Liver (tissue), 9 donors: ENCODE measurements around the gene LBP. TPM values are rescaled to one million over a fixed set of nuclear protein-coding genes. Genes with fewer than 3 reads are reported as not detected.

Experiments used
- DNase-seq: peaks from one replicate; pipeline ENCODE4 v3.0.0-alpha.2; 2017; ENCODE audit warnings: low spot score
- H3K27ac ChIP-seq, 2 donors: one replicate each; pipeline ENCODE4 v1.7.0; 2013; ENCODE audit warnings: inconsistent platforms in 2 of 2, low read length in 2 of 2, control low read depth in 1 of 2, low read depth in 1 of 2, mild to moderate bottlenecking in 1 of 2
- H3K27me3 ChIP-seq, 4 donors: one replicate each; pipeline versions ENCODE4 v1.6.1 to v1.7.0; 2013; ENCODE audit warnings: low read length in 3 of 4, inconsistent platforms in 1 of 4, mild to moderate bottlenecking in 1 of 4, moderate library complexity in 1 of 4; ENCODE audit not compliant: control insufficient read depth in 4 of 4, insufficient read depth in 4 of 4
- H3K36me3 ChIP-seq, 4 donors: one replicate each; pipeline versions ENCODE4 v1.6.1 to v1.7.0; 2013; ENCODE audit warnings: low read length in 3 of 4, mild to moderate bottlenecking in 3 of 4, low read depth in 1 of 4, moderate library complexity in 1 of 4; ENCODE audit not compliant: control insufficient read depth in 4 of 4, insufficient read depth in 3 of 4
- H3K4me1 ChIP-seq, 4 donors: one replicate each; pipeline versions ENCODE4 v1.6.1 to v1.7.0; 2013; ENCODE audit warnings: low read length in 3 of 4, mild to moderate bottlenecking in 3 of 4, moderate library complexity in 1 of 4; ENCODE audit not compliant: control insufficient read depth in 4 of 4, insufficient read depth in 4 of 4
- H3K4me3 ChIP-seq, 3 donors: one replicate each; pipeline versions ENCODE4 v1.6.1 to v1.7.0; 2013; ENCODE audit warnings: low read length in 3 of 3, control low read depth in 1 of 3, low read depth in 1 of 3, mild to moderate bottlenecking in 1 of 3
- H3K9ac ChIP-seq, 2 donors: one replicate each; pipeline ENCODE4 v1.7.0; 2013; ENCODE audit warnings: low read length in 2 of 2, mild to moderate bottlenecking in 2 of 2, moderate library complexity in 2 of 2, control low read depth in 1 of 2, low read depth in 1 of 2
- H3K9me3 ChIP-seq, 4 donors: one replicate each; pipeline versions ENCODE4 v1.6.1 to v1.7.0; 2013; ENCODE audit warnings: low read length in 3 of 4; ENCODE audit not compliant: control insufficient read depth in 4 of 4
- ATF3 ChIP-seq: IDR thresholded peaks from 2 replicates; pipeline ENCODE4 v1.6.1; 2016; ENCODE audit warnings: antibody characterized with exemption
- CTCF ChIP-seq: fragments of 150-350 bp; IDR thresholded peaks from 2 replicates; pipeline ENCODE4 v1.5.1; 2017; ENCODE audit warnings: improper control_type of control experiment, low read depth, low read length; ENCODE audit not compliant: missing input control
- EGR1 ChIP-seq, 2 donors: IDR thresholded peaks; 2 replicates each; pipeline ENCODE4 v1.6.1; 2016 to 2018; ENCODE audit warnings: antibody characterized with exemption in 2 of 2, low read depth in 2 of 2
- FOXA1 ChIP-seq: IDR thresholded peaks from 2 replicates; pipeline ENCODE4 v1.6.1; 2016; ENCODE audit warnings: antibody characterized with exemption
- FOXA2 ChIP-seq: IDR thresholded peaks from 2 replicates; pipeline ENCODE4 v1.6.1; 2016; ENCODE audit warnings: antibody characterized with exemption
- GABPA ChIP-seq, 2 donors: IDR thresholded peaks in 1 of 2; conservative IDR thresholded peaks in 1 of 2; 2 replicates each; pipeline ENCODE4 v1.6.1; 2016; ENCODE audit warnings: antibody characterized with exemption in 2 of 2, mild to moderate bottlenecking in 1 of 2, moderate library complexity in 1 of 2
- HNF4A ChIP-seq, 2 donors: conservative IDR thresholded peaks; 2 replicates each; pipeline ENCODE4 v1.6.1; 2016; ENCODE audit warnings: antibody characterized with exemption in 2 of 2, mild to moderate bottlenecking in 2 of 2
- HNF4G ChIP-seq: IDR thresholded peaks from 2 replicates; pipeline ENCODE4 v1.6.1; 2016; ENCODE audit warnings: antibody characterized with exemption
- JUND ChIP-seq, 2 donors: IDR thresholded peaks; 2 replicates each; pipeline ENCODE4 v1.6.1; 2016; ENCODE audit warnings: antibody characterized with exemption in 2 of 2
- RAD21 ChIP-seq, 2 donors: IDR thresholded peaks; 2 replicates each; pipeline ENCODE4 v1.6.1; 2016; ENCODE audit warnings: antibody characterized with exemption in 2 of 2, mild to moderate bottlenecking in 2 of 2
- REST ChIP-seq: IDR thresholded peaks from 2 replicates; pipeline ENCODE4 v1.6.1; 2016; ENCODE audit warnings: antibody characterized with exemption, mild to moderate bottlenecking
- RXRA ChIP-seq, 2 donors: IDR thresholded peaks; 2 replicates each; pipeline ENCODE4 v1.6.1; 2017 to 2018; ENCODE audit warnings: antibody characterized with exemption in 2 of 2, mild to moderate bottlenecking in 1 of 2
- SP1 ChIP-seq: IDR thresholded peaks from 2 replicates; pipeline ENCODE4 v1.6.1; 2018; ENCODE audit warnings: antibody characterized with exemption, mild to moderate bottlenecking
- TAF1 ChIP-seq: conservative IDR thresholded peaks from 2 replicates; pipeline ENCODE4 v1.6.1; 2016; ENCODE audit warnings: antibody characterized with exemption, mild to moderate bottlenecking
- YY1 ChIP-seq: IDR thresholded peaks from 2 replicates; pipeline ENCODE4 v1.6.1; 2016; ENCODE audit warnings: antibody characterized with exemption, mild to moderate bottlenecking
- WGBS: extraction: QIAGEN DNeasy Blood & Tissue Kit; methylation state at CpG from one replicate; pipeline ENCODE4 v1.1.7; 2013; 5-methylcytosine and 5-hydroxymethylcytosine counted together
- polyA plus RNA-seq, 2 donors: library from polyadenylated mRNA; stranded (reverse) in 1 of 2; unstranded in 1 of 2; fragments of 200-250 nt in 1 of 2; fragments of >200 nt in 1 of 2; fragmentation: Nextera tagmentation in 1 of 2; extraction: Ambion mirVana in 1 of 2; gene quantifications; one replicate each; pipeline versions ENCODE4 v1.2.1 to v1.2.3, GENCODE V29; 2013 to 2015
- total RNA-seq, 2 donors: library from RNA; depleted of rRNA; stranded (reverse); fragments of >200 nt; gene quantifications; one replicate each; pipeline ENCODE4 v1.2.3, GENCODE V29; 2014
- TF ChIP-seq, protein P1 (sequence below): IDR thresholded peaks from 2 replicates; pipeline ENCODE4 v1.6.1; 2016; ENCODE audit warnings: antibody characterized with exemption
- TF ChIP-seq, protein P2 (sequence below): IDR thresholded peaks from 2 replicates; pipeline ENCODE4 v1.6.1; 2016; ENCODE audit warnings: antibody characterized with exemption
- donor health status: healthy.
- donor health status: healthy.
- donor health status: healthy.
- donor health status: healthy.
- donor health status: healthy.

LBP gene
- total and polyA plus RNA-seq, 4 donors: 561 to 1,485 (median 1,083) TPM

- WGBS: 86% methylated on average over 8 of the region's 8 CpGs
- H3K27me3 ChIP-seq: no peaks in the 10 kb centered on the region
- H3K4me1 ChIP-seq: no peaks in the 10 kb centered on the region
These were observed 38.8 kb upstream of the LBP start for GRCh38 chr20:38307371-38308046.

GRCh38 chr20:38308047-38308438 lies 38.2 kb upstream of the LBP start:
- 69% methylated on average over 4 of the region's 4 CpGs for WGBS
- H3K27ac ChIP-seq: no peak overlapping the region
- H3K27me3 ChIP-seq: no peaks in the 10 kb centered on the region
- TF ChIP-seq TAF1: no peak
- no peak for TF ChIP-seq FOXA1
- TF ChIP-seq FOXA2: no peak
- no peak for TF ChIP-seq CTCF
- TF ChIP-seq ATF3: no peak
- no peaks in the 10 kb centered on the region for H3K9me3 ChIP-seq
- no peaks in the 10 kb centered on the region for H3K36me3 ChIP-seq
- no peak for DNase-seq
- H3K9ac ChIP-seq: no peak overlapping the region
- H3K4me3 ChIP-seq: no peak overlapping the region
- H3K4me1 ChIP-seq: no peaks in the 10 kb centered on the region

More at GRCh38 chr20:38307371-38308046, 38.8 kb upstream of the LBP start:
- Histone ChIP-seq H3K27ac (no peak overlapping the region), H3K4me3 (no peak overlapping the region), H3K9me3 (no peaks in the 10 kb centered on the region), H3K36me3 (no peaks in the 10 kb centered on the region), H3K9ac (no peak overlapping the region)
- TF ChIP-seq YY1 (no peak), RXRA (IDR thresholded peaks at IDR 0.05) (no peak), RAD21 (IDR thresholded peaks at IDR 0.05) (no peak), HNF4A (conservative IDR thresholded peaks at IDR 0.05) (no peak)
- no peak for DNase-seq

- H3K9ac ChIP-seq: no peak overlapping the region
- no peak for DNase-seq
- no peaks in the 10 kb centered on the region for H3K36me3 ChIP-seq
- 46% methylated on average over 1 of the region's 1 CpG for WGBS
- no peak overlapping the region for H3K4me3 ChIP-seq
- H3K4me1 ChIP-seq: no peaks in the 10 kb centered on the region
- no peaks in the 10 kb centered on the region for H3K9me3 ChIP-seq
- H3K27ac ChIP-seq: no peak overlapping the region
- no peaks in the 10 kb centered on the region for H3K27me3 ChIP-seq
- TF ChIP-seq ATF3 (no peak), SP1 (no peak), HNF4A (conservative IDR thresholded peaks at IDR 0.05) (no peak), CTCF (no peak), RXRA (IDR thresholded peaks at IDR 0.05) (no peak), HNF4G (no peak), GABPA (IDR thresholded peaks at IDR 0.05 in 1 of 2, conservative IDR thresholded peaks at IDR 0.05 in 1 of 2) (no peak), JUND (IDR thresholded peaks at IDR 0.05) (no peak), REST (no peak), FOXA1 (no peak), EGR1 (IDR thresholded peaks at IDR 0.05; ENCODE audit: low read depth in 2 of 2) (no peak), YY1 (no peak), RAD21 (IDR thresholded peaks at IDR 0.05) (no peak)
- TF ChIP-seq, protein P1, sequence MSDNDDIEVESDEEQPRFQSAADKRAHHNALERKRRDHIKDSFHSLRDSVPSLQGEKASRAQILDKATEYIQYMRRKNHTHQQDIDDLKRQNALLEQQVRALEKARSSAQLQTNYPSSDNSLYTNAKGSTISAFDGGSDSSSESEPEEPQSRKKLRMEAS: no peak
- TF ChIP-seq, protein P2, sequence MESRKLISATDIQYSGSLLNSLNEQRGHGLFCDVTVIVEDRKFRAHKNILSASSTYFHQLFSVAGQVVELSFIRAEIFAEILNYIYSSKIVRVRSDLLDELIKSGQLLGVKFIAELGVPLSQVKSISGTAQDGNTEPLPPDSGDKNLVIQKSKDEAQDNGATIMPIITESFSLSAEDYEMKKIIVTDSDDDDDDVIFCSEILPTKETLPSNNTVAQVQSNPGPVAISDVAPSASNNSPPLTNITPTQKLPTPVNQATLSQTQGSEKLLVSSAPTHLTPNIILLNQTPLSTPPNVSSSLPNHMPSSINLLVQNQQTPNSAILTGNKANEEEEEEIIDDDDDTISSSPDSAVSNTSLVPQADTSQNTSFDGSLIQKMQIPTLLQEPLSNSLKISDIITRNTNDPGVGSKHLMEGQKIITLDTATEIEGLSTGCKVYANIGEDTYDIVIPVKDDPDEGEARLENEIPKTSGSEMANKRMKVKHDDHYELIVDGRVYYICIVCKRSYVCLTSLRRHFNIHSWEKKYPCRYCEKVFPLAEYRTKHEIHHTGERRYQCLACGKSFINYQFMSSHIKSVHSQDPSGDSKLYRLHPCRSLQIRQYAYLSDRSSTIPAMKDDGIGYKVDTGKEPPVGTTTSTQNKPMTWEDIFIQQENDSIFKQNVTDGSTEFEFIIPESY: no peak
These were observed 37.8 kb upstream of the LBP start for GRCh38 chr20:38308447-38308846.
